GM19463 (cell line): Measurements from ENCODE around the gene ERVV-1.
"Not testable (repeated sequence)": the region's sequence is repeated elsewhere in the genome, so short reads cannot be mapped to it uniquely, and the experiment has no call there.

Source experiments
- ATAC-seq: cut with Tn5 transposase; IDR thresholded peaks from one replicate; pipeline ENCODE4 v1.9.1; 2021; ENCODE audit warnings: mild to moderate bottlenecking, moderate library complexity; ENCODE audit not compliant: unreplicated experiment

The ERVV-1 gene

DNA sequence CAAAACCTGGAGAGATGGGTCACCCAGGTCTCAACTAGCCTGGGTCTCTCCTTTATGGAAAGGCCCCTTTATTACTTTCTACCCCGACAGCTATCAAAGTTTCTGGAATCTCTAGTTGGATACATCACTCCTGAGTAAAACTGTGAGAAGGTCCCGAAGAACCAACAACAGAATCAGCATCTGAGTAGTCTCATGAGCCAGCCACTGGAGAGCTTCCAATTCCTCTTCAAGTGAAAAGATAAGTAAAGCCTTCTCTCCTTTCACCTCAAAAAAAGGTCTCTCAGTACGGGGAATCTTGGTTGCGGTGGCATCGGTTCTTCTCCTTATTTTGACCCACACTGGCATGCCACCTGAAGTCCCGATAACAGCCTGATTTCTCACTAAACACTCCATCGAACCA, at the start of gene ERVV-1:
TSS of gene ERVV-1 (plus strand) at position 301 of the 400 bp plus-strand sequence. CDS start 170 bp downstream, outside the sequence.
- no peak for ATAC-seq

- no peak for ATAC-seq
Measured at GRCh38 chr19:52967772-52968171, 45.9 kb upstream of the ERVV-1 start.

DNA sequence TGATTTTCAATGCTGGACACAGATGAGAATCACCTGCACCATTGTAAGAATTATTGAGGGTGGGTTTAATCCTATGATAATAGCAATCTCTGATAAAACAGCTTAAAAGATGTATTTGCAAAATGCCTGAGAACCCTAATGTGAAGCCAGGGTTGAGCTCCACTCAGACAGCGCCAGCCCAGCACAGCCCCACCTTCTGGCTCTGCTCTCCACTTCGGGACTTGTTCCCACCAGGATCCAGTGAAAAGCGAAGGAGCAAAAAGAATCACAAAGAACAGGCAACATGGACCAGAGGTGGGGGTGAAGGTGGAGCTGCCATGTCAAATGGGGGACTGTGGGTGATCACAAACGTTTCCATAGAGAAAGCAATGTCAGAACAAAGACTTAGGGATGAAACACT, 32.4 kb upstream of the ERVV-1 start:
- no peak for ATAC-seq

DNA sequence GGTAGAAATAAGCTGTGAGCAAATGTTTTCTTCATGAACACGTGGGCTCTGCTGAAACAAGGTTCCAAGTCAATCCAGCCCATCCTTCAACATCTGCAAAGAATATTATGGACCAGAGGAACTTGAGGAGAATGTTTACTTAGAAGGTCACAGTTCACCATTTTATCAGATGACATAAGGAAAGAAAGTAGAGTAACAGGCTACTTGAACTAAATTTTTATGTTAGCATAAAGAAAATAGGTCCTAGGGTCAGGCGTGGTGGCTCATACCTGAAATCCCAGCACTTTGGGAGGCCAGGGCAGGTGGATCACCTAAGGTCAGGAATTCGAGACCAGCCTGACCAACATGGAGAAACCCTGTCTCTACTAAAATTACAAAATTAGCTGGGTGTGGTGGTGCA, 30.6 kb upstream of the ERVV-1 start:
- ATAC-seq: not testable (repeated sequence)

DNA sequence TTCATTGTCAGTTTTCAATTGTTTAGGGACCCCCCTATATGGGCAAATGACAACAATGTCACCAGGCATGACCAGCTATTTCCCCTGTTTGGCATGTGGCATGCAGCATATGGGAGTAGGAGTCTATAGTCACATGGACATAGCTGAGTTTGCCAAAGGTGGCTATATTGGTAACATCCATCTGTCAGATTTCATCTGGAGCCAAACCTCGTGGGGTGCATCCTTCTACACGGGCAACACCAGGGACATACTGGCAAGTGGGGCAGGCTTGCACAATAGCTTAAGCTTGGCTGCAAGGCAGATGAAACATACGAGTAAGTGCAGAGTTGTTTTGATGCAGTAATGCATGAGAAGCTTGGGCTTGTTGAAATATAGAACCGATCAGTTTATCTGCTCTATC, 26.5 kb upstream of the ERVV-1 start:
- ATAC-seq: no peak

DNA sequence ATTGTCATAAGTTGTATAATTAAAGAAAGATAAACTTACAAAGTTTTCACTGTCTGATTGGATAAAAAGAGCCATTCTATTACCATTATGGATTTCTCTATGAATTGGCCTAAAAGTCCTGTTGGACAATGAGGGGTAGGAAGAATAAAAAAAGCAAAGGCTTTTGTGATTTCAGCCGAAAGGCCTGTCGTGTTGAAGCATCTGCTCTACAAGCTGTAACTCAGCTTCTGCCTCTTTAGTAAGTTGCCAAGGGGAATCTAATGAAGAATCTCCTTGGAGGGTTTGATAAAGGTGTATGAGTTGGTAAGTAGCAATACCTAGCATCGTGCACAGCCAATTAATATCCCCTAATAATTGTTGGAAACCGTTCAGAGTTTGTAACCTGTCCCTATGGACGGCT, 25.2 kb upstream of the ERVV-1 start:
- no peak for ATAC-seq

- ATAC-seq: no peak
Measured at GRCh38 chr19:52990759-52991418, 22.8 kb upstream of the ERVV-1 start.

DNA sequence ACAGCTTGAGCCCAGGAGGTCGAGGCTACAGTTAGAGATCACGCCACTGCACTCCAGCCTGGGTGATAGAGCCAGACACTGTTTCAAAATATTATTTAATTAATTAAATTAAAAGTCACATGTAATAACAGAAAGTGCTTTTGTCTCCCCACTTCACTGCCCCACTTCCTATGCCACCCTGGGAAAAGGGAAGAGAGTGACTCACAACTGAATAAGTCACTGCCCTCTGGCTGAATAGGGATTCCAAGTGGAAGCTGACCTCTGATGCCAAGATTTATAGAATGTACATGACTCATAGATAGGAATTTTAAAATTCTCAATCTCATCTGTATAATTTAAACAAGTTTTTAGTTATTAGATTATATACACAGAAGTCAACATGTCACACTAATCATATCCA, 22.2 kb upstream of the ERVV-1 start:
- ATAC-seq: no peak

DNA sequence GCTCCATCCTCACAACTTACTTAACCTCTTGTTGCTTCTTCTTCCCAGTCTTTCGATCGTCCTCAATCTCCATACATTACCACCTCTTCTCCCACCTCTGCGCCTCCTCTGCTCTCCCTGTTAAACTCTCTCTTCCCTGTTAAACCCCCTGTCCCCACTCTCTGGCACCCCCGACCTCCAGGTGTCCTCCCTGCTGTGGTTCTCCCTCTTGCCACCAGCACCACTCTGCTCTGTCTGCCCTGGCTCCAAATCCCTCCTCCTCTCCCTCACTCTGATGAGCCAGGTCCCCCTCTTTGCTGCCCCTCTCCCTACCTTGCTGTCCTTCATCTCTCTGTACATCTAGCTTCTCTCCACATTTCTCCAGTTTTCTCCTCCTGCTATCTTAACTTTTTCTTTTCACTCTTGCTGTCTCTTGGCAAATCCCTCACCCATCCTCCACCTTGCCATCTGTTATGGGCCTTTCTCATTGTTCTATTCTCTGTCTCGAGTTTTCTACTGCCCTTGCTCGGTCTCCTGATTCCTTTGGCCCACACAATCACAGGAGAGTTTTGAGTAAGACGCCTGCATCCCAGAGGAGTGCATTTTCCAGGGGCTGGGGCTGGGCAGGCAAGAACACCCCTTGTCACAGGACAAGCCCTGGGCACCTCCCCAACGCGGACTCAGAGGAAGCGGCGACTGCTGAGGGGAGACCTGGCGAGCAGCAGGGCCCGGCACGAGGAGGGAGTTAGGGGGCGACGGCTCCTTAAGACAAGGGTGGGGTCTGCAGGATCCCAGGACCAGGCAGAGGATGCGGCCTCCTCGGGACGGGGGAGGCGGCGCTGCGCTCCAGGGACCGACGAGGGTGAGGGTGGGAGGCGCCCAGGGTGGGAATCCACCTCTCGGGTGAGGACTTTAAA, 21.4 kb upstream of the ERVV-1 start:
- no peak for ATAC-seq

GRCh38 chr19:52993342-52994178, 20.2 kb upstream of the ERVV-1 start:
- no peak for ATAC-seq

- ATAC-seq: no peak
Measured at GRCh38 chr19:52995711-52996110, 18.0 kb upstream of the ERVV-1 start.

GRCh38 chr19:52997975-52998374, 15.7 kb upstream of the ERVV-1 start:
- no peak for ATAC-seq

- no peak for ATAC-seq
Measured at GRCh38 chr19:53002479-53002878, 11.2 kb upstream of the ERVV-1 start.

- no peak for ATAC-seq
Measured at GRCh38 chr19:53004242-53004641, 9.5 kb upstream of the ERVV-1 start.

DNA sequence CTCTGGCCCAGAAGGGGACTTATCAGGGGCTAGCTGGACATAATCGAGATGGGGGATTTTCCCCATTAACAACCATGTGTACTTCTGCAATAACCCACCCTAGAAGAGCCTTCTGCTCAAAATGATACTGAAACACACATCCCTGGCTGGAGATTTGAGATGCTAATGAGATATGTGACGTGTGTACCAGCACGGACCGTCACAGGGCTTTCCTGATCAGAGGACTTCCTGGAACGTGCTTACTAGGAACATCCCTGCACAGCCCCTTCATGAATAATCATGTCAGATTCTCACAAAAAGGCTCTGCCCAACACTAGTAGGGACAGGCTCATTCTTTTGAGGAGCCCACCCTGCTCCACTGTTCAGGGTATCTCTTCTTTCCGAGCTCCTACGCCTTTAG, 6.5 kb upstream of the ERVV-1 start:
- no peak for ATAC-seq

DNA sequence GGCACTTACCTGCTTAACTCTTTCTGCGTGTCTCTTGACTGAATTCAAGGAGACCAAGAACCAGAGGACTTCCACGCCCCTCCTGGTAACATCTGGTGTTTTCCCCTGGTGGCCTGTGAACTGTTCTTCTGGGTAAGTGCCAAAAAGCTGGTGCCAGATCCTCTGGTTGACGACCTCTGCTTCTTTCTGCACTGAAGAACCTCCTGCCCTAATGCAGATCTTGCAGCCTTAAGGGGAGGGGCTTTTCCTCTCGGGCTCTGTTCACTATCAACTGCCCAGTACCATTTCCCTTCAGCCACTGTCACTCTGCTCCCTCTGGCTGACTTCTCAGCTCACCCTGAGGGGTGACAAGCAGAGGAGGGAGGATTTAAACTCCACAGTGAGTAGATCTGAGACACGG, 6.1 kb upstream of the ERVV-1 start:
- no peak for ATAC-seq

- ATAC-seq: no peak
Measured at GRCh38 chr19:53008061-53008778, 5.5 kb upstream of the ERVV-1 start.

- no peak for ATAC-seq
Measured at GRCh38 chr19:53010494-53010893, 3.2 kb upstream of the ERVV-1 start.

- ATAC-seq: no peak
Measured at GRCh38 chr19:53012006-53012405, 1.7 kb upstream of the ERVV-1 start.

GRCh38 chr19:53015159-53015558, 1.4 kb downstream of the ERVV-1 start:
- no peak for ATAC-seq

DNA sequence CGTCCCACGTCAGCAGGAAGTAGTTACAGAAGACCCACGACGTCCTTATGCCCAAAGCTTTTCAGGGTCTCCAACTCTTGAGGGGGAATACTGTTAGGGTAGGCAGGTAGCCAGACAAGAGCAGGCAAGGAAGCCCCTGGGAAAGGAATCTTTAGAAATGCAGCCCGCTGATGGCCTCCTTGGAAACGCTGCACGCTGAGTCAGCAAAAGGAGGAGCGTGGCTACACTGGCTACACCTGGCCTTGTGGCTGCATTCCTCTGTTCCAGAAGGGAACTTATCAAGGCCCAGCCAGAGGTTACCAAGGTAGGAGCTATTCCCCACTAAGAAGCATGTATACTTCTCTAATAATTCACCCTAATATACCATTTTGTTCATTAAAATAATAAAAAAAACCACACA, 2.0 kb downstream of the ERVV-1 start:
- ATAC-seq: no peak
